MCF 10A (cell line): ENCODE measurements around the gene TLE3. TPM values are rescaled to one million over a fixed set of nuclear protein-coding genes. Genes with fewer than 3 reads are reported as not detected.

Experiments used
- BruUV-seq: library from RNA; stranded (reverse); fragments of 400-500 nt; replicated peaks from 2 replicates; lab custom pipeline; 2021; lab: Mats Ljungman, UMichigan
- CTCF ChIA-PET: fragments of 300-600 bp; sonication (Branson Sonifier 250); formaldehyde crosslinking; extraction: SDS; loops from one replicate; lab custom pipeline; 2021; ENCODE audit warnings: antibody characterized with exemption, inconsistent platforms; lab: Yijun Ruan, JAX
- POLR2A ChIA-PET: fragments of 300-600, 350-650 bp; sonication (Branson Sonifier 250); formaldehyde crosslinking; extraction: SDS; loops from one replicate; lab custom pipeline; 2020; ENCODE audit warnings: antibody characterized with exemption, inconsistent platforms; lab: Yijun Ruan, JAX
- DNase-seq: peaks from one replicate; pipeline ENCODE4 v3.0.0-alpha.2; 2018; ENCODE audit not compliant: unreplicated experiment
- H3K27ac Mint-ChIP-seq: one replicate; pipeline ENCODE4 v1.8.0; 2022; ENCODE audit warnings: mild to moderate bottlenecking, low read depth, mixed read lengths; ENCODE audit not compliant: unreplicated experiment
- H3K27me3 Mint-ChIP-seq: one replicate; pipeline ENCODE4 v1.8.0; 2022; ENCODE audit warnings: mixed read lengths; ENCODE audit not compliant: insufficient read depth, unreplicated experiment
- H3K36me3 Mint-ChIP-seq: one replicate; pipeline ENCODE4 v1.8.0; 2022; ENCODE audit warnings: mild to moderate bottlenecking, moderate library complexity, mixed read lengths; ENCODE audit not compliant: insufficient read depth, unreplicated experiment
- H3K4me1 Mint-ChIP-seq: one replicate; pipeline ENCODE4 v1.8.0; 2022; ENCODE audit warnings: mixed read lengths; ENCODE audit not compliant: insufficient read depth, unreplicated experiment
- H3K4me3 Mint-ChIP-seq: one replicate; pipeline ENCODE4 v1.8.0; 2022; ENCODE audit warnings: mild to moderate bottlenecking, moderate library complexity, mixed read lengths; ENCODE audit not compliant: unreplicated experiment
- H3K9me3 Mint-ChIP-seq: one replicate; pipeline ENCODE4 v1.8.0; 2022; ENCODE audit warnings: mixed read lengths; ENCODE audit not compliant: unreplicated experiment
- intact Hi-C: fragments of 100-400 bp; cut with micrococcal nuclease; formaldehyde crosslinking; loops from 2 replicates; pipeline ENCODE4 v1.14.1; 2022
- total RNA-seq: library from RNA; stranded (reverse); gene quantifications from 2 replicates; pipeline ENCODE4 v1.2.3, GENCODE V29; 2022
- TF ChIP-seq, protein P1 (sequence below): fragments of 200-600 bp; IDR thresholded peaks from one replicate; pipeline ENCODE4 v1.8.0; 2022; ENCODE audit warnings: antibody characterized with exemption, mild to moderate bottlenecking; ENCODE audit not compliant: unreplicated experiment

Gene TLE3
- total RNA-seq, 1 experiment from 2014 or later, result 23.2 TPM

- peak; percentile 90 for DNase-seq
- ChIA-PET POLR2A (interaction anchor here (0.6 to 2.0 kb wide), 14 partner anchors 9 to 478 kb away, joined by 3 to 15 read pairs (median 4); partner anchors contain the start of gene TLE3), CTCF (interaction anchor here (0.6 to 2.2 kb wide), 7 partner anchors 20 to 1007 kb away, joined by 3 to 5 read pairs (median 3); no protein-coding TSS in a partner anchor)
- peaks cover 23% of the 10 kb centered on the region for H3K4me1 Mint-ChIP-seq
- peak overlapping the region; percentile 4 for H3K4me3 Mint-ChIP-seq
- H3K27ac Mint-ChIP-seq, result peak overlapping the region; percentile 57
- TF ChIP-seq, protein P1, sequence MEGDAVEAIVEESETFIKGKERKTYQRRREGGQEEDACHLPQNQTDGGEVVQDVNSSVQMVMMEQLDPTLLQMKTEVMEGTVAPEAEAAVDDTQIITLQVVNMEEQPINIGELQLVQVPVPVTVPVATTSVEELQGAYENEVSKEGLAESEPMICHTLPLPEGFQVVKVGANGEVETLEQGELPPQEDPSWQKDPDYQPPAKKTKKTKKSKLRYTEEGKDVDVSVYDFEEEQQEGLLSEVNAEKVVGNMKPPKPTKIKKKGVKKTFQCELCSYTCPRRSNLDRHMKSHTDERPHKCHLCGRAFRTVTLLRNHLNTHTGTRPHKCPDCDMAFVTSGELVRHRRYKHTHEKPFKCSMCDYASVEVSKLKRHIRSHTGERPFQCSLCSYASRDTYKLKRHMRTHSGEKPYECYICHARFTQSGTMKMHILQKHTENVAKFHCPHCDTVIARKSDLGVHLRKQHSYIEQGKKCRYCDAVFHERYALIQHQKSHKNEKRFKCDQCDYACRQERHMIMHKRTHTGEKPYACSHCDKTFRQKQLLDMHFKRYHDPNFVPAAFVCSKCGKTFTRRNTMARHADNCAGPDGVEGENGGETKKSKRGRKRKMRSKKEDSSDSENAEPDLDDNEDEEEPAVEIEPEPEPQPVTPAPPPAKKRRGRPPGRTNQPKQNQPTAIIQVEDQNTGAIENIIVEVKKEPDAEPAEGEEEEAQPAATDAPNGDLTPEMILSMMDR, result no peak
- H3K27me3 Mint-ChIP-seq, result peaks cover 38% of the 10 kb centered on the region
- H3K36me3 Mint-ChIP-seq, result peaks cover 5% of the 10 kb centered on the region
- intact Hi-C loops, result loop anchor here (5.0 kb wide), 1 partner anchor 73 kb away; the partner anchor contains the start of gene TLE3
- BruUV-seq, result no TSS peak
- no peaks in the 10 kb centered on the region for H3K9me3 Mint-ChIP-seq
These were observed 73.8 kb downstream of the TLE3 start for GRCh38 chr15:70023769-70024491.

GRCh38 chr15:70023064-70023768 lies 74.5 kb downstream of the TLE3 start:
- TF ChIP-seq, protein P1, result no peak
- H3K4me1 Mint-ChIP-seq, result peaks cover 23% of the 10 kb centered on the region
- POLR2A ChIA-PET, result interaction anchor here (0.5 to 2.0 kb wide), 13 partner anchors 9 to 452 kb away, joined by 3 to 15 read pairs (median 4); partner anchors contain the start of gene TLE3
- H3K9me3 Mint-ChIP-seq, result no peaks in the 10 kb centered on the region
- peak; percentile 88 for DNase-seq
- intact Hi-C loops, result loop anchor here (5.0 kb wide), 1 partner anchor 74 kb away; the partner anchor contains the start of gene TLE3
- no TSS peak for BruUV-seq
- peaks cover 45% of the 10 kb centered on the region for H3K27me3 Mint-ChIP-seq
- peak overlapping the region; percentile 25 for H3K4me3 Mint-ChIP-seq
- peak overlapping the region; percentile 57 for H3K27ac Mint-ChIP-seq
- CTCF ChIA-PET, result interaction anchor here (0.6 to 2.2 kb wide), 8 partner anchors 17 to 547 kb away, joined by 3 to 5 read pairs (median 3); no protein-coding TSS in a partner anchor
- H3K36me3 Mint-ChIP-seq, result peaks cover 5% of the 10 kb centered on the region

DNA sequence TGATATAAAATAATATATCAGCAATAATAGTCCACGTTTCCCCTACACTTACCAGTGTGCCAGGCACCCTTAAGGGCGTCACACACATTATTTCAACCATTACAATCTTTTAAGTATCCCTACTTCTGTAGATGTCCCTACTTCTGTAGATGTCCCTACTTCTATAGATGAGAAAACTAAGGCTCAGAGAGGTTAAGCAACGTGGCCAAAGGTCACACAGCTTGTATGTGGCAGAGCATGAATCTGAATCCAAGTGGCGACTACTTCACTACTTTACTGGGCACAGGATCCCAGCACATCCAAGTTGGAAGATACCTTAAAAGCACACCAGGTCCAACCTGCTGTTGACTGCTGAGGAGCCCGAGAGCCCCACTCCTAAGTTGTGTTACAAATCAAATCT lies 77.5 kb downstream of the TLE3 start:
- TF ChIP-seq, protein P1, result no peak
- peaks cover 23% of the 10 kb centered on the region for H3K4me1 Mint-ChIP-seq
- peaks cover 56% of the 10 kb centered on the region for H3K27me3 Mint-ChIP-seq
- H3K27ac Mint-ChIP-seq, result no peak overlapping the region
- DNase-seq, result no peak
- peaks cover 5% of the 10 kb centered on the region for H3K36me3 Mint-ChIP-seq
- POLR2A ChIA-PET, result no interaction called here
- CTCF ChIA-PET, result interaction anchor here (0.7 to 0.9 kb wide), 2 partner anchors 54 to 168 kb away, joined by 3 to 4 read pairs; no protein-coding TSS in a partner anchor
- no TSS peak for BruUV-seq
- H3K9me3 Mint-ChIP-seq, result no peaks in the 10 kb centered on the region
- no peak overlapping the region for H3K4me3 Mint-ChIP-seq
- intact Hi-C loops, result loop anchor here (5.0 kb wide), 1 partner anchor 77 kb away; the partner anchor contains the start of gene TLE3
